ENCODE measurements around the gene ALDH5A1. TPM values are rescaled to one million over a fixed set of nuclear protein-coding genes. Genes with fewer than 3 reads are reported as not detected.
"Not testable (repeated sequence)": the region's sequence is repeated elsewhere in the genome, so short reads cannot be mapped to it uniquely, and the experiment has no call there.

The ALDH5A1 gene
- total RNA-seq, 1 experiment from 2014 or later = 0.66 TPM

DNA sequence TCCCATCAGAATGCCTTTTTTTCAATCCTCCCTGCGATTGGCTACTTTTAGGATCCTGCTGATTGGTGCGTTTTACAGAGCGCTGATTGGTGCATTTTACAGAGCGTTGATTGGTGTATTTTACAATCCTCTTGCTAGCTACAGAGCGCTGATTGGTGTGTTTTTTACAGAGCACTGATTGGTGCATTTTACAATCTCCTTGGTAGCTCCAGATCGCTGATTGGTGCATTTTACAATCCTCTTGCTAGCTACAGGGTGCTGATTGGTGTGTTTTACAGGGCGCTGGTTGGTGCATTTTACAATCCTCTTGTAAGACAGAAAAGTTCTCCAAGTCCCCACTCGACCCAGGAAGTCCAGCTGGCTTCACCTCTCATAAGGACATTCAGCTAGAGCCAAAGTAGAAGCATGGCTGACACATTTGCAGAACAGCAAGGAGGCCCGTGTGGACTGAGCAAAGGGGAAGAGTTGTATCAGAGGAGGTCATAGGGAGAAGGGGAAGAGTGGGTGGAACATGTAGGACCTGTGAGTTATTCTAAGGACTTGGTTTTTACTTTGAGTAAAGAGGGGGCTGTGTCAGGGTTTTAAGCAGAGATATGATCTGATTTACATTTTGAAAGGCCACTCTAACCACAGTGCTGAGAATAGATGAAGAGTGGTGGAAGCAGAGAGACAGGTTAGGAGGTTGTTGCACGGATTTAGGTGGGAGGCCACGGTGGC, 2.6 kb downstream of the ALDH5A1 start:
- Histone ChIP-seq H3K4me1 (replicated peaks) (peaks cover 13% of the 10 kb centered on the region), H3K4me3 (no peak overlapping the region), H3K27me3 (replicated peaks) (0 out of 2 replicates have a peak, but pooled peaks cover 11% of the 10 kb centered on the region), H3K27ac (no peak overlapping the region), H3K9me3 (replicated peaks) (no peaks in the 10 kb centered on the region), H3K36me3 (no peaks in the 10 kb centered on the region)
- no peak for DNase-seq (ENCODE audit: low read depth in 1 of 2, low spot score in 2 of 2)

DNA sequence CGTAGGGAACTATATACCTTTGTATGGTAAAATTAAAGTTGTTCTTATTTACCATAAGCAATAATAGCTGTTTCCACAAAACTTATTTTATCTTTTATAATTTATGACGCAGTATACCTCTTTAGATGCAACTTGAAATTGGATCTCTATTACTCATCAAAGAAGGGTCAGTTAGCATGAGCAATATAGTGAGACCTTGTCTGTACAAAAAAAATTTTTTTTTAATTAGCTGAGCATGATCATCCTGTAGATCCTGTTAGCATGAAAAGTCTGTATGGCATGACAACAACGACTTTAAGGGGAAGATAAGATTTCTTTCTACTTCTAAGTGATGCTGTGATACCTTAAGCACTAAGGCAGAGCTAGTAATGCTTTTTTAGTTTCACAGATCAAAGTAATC, 5.9 kb downstream of the ALDH5A1 start:
- no peaks in the 10 kb centered on the region for H3K36me3 ChIP-seq
- H3K27me3 ChIP-seq (replicated peaks) = 0 out of 2 replicates have a peak, but pooled peaks cover 3% of the 10 kb centered on the region
- H3K9me3 ChIP-seq (replicated peaks) = no peaks in the 10 kb centered on the region
- no peak overlapping the region for H3K27ac ChIP-seq
- H3K4me1 ChIP-seq (replicated peaks) = no peaks in the 10 kb centered on the region
- DNase-seq (ENCODE audit: low read depth in 1 of 2, low spot score in 2 of 2) = no peak
- H3K4me3 ChIP-seq = no peak overlapping the region

DNA sequence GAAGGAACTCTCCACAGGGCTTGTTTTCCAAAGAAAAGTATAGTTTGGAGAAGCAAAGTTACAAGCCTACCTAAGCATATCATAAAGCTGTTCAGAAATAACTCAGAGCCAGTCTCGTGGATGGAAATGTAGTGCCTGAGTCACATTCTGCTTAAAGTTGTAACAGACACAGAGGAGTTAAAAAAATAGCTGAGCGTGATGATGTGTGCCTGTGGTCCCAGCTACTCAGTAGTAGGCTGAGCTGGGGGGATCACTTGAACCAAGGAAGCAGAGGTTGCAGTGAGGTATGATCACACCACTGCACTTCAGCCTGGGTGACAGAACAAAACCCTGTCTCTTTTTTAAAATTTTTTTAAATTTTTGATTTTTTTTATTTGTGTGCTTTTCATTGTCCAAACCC, 6.6 kb downstream of the ALDH5A1 start:
- Histone ChIP-seq H3K27ac (no peak overlapping the region), H3K4me3 (no peak overlapping the region), H3K9me3 (replicated peaks) (no peaks in the 10 kb centered on the region), H3K27me3 (replicated peaks) (0 out of 2 replicates have a peak, but pooled peaks cover under 1% of the 10 kb centered on the region), H3K36me3 (no peaks in the 10 kb centered on the region), H3K4me1 (replicated peaks) (no peaks in the 10 kb centered on the region)
- DNase-seq (ENCODE audit: low read depth in 1 of 2, low spot score in 2 of 2) = no peak

DNA sequence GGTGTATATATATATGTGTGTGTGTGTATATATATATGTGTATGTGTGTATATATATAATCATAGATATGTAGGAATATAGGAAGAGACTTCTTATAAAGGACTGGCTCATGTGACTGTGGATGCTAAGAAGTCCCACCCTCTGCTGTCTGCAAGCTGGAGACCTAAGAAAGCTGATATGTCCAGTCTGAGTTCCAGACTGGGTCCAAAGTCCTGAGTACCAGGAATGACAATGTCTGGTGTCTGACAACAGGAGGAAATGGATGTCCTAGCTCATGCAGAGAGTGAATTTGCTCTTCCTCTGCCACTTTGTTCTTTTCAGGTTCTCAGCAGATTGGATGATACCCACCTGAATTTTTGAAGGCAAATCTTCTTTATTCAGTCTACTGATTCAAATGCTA, 7.1 kb downstream of the ALDH5A1 start:
- Histone ChIP-seq H3K4me3 (no peak overlapping the region), H3K4me1 (replicated peaks) (no peaks in the 10 kb centered on the region), H3K36me3 (no peaks in the 10 kb centered on the region), H3K27ac (no peak overlapping the region), H3K27me3 (replicated peaks) (no peaks in the 10 kb centered on the region), H3K9me3 (replicated peaks) (no peaks in the 10 kb centered on the region)
- DNase-seq (ENCODE audit: low read depth in 1 of 2, low spot score in 2 of 2) = no peak

DNA sequence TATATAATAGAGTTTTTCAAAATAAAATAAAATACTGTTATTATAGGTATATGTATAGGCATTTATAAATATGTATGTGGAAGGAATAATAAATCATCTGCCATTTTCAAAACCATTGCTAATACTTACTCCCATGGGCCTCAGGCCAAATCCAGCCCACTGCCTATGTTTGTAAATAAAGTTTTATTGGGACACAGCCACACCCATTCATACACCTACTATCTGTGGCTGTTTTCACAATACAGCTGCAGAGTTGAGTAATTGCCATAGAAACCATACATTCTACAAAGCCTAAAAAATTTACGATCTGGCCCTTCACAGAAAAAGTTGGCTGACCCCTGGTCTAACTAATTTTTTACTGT, 9.5 kb downstream of the ALDH5A1 start:
- Histone ChIP-seq H3K36me3 (no peaks in the 10 kb centered on the region), H3K4me1 (replicated peaks) (no peaks in the 10 kb centered on the region), H3K4me3 (no peak overlapping the region), H3K9me3 (replicated peaks) (no peaks in the 10 kb centered on the region), H3K27ac (no peak overlapping the region), H3K27me3 (replicated peaks) (no peaks in the 10 kb centered on the region)
- no peak for DNase-seq (ENCODE audit: low read depth in 1 of 2, low spot score in 2 of 2)

DNA sequence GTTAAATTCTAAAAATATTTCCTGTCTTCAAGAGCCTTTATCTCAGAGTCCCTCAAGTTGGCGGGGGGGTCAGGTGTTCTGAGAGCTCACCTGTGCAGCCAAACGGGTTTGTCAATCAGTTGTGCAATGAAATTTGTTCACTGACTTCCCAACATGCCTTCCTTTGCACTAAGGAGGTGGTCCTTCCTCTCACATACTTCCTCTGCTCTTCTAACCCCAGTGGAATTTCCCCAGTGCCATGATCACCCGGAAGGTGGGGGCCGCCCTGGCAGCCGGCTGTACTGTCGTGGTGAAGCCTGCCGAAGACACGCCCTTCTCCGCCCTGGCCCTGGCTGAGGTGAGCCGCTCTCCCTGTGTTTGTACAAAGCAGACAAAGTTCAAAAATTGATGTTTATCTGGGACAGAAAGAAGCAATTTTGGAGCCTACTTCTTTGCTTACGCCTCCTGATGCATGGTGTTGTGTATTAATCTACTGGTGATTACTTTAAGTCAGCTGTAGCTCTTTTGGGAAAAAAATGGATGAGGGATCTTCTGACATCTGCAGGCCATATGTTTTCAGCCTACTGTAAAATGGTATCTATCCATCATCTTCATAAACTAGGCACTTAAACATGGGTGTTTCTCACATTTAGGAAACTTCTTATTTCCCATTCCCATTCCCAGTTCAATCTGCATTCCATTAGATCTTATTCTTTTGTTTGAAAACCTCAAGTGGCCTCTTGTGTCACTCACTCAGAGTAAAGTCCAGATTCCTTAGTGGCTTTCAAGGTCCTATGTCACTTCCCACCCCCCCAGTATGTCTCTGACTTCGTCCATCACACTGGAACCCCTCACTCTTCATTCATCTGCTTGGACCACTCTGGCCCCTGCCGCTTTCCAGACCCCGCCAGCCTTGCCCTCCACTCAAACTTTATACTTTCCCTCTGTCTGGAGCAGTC, 10.1 kb downstream of the ALDH5A1 start:
- H3K4me1 ChIP-seq (replicated peaks) = no peaks in the 10 kb centered on the region
- H3K4me3 ChIP-seq = no peak overlapping the region
- H3K9me3 ChIP-seq (replicated peaks) = no peaks in the 10 kb centered on the region
- DNase-seq (ENCODE audit: low read depth in 1 of 2, low spot score in 2 of 2) = no peak
- no peaks in the 10 kb centered on the region for H3K36me3 ChIP-seq
- H3K27me3 ChIP-seq (replicated peaks) = no peaks in the 10 kb centered on the region
- no peak overlapping the region for H3K27ac ChIP-seq

DNA sequence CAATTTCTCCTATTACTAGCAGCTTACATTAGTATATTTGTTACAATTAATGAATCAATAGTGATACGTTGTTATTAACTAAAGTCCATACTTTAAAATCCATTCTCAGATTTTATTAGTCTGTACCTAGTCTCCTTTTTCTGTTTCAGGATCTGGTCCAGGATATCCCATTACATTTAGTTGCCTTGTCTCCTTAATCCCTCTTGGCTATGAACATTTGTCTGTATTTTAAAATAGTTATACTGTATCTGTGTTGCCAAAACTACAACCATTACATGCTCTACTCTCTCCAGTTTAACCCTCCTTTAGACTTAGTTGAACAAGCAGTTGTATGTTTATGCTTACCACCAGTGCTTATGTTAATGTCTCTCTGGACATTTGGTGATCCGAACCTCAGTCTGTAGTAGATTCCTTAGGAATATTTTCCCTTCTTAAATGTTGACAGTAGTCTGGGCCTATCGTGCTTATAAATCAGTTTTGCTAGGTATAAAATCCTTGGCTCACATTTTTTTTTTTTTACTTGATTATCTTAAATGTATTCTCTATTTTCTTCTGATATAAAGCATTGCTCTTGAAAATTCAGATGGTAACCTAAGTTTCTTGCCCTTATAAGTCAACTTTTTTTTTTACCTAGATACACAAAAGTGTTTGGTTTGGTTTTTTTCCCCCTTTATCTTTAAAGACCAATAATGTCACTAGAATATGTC, 12.2 kb downstream of the ALDH5A1 start:
- H3K9me3 ChIP-seq (replicated peaks) = no peaks in the 10 kb centered on the region
- no peak for DNase-seq (ENCODE audit: low read depth in 1 of 2, low spot score in 2 of 2)
- no peak overlapping the region for H3K27ac ChIP-seq
- no peak overlapping the region for H3K4me3 ChIP-seq
- H3K4me1 ChIP-seq (replicated peaks) = no peaks in the 10 kb centered on the region
- no peaks in the 10 kb centered on the region for H3K27me3 ChIP-seq (replicated peaks)
- H3K36me3 ChIP-seq = no peaks in the 10 kb centered on the region

DNA sequence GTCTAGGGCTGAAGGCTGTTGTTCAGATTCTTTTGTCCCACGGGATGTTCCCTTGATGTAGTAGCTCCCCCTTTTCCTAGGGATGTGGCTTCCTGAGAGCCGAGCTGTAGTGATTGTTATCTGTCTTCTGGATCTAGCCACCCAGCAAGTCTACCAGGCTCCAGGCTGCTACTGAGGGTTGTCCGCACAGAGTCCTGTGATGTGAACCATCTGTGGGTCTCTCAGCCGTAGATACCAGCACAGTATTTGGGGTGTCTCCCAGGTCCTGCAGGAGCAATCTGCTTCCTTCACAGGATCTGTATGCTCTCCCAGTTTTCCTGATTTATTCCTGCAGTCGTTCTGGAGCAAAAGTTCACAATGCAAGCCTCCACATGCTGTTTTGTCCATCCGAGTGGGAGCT, 17.2 kb downstream of the ALDH5A1 start:
- H3K4me3 ChIP-seq; H3K27ac ChIP-seq; H3K36me3 ChIP-seq; DNase-seq (ENCODE audit: low read depth in 1 of 2, low spot score in 2 of 2); H3K4me1 ChIP-seq (replicated peaks); H3K27me3 ChIP-seq (replicated peaks); H3K9me3 ChIP-seq (replicated peaks): not testable (repeated sequence)

DNA sequence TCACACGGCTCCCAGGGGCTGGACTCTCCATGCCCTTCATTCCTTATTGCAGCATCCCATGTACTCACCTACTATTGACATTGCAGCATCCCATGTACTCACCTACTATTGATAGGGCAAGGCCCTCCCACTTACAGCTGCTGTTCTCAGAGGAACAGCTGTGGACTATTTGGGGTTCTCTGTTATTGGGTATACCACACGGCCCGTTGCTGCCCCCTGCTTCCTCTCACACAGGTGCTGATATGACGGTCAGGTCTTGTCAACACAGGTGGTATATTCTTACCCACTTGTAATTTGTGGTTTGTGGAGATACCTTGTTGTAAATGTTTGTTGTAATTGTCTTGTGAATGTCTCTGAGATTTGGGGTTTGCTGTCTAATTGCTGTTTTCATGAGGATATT, 18.8 kb downstream of the ALDH5A1 start:
- no peak for DNase-seq (ENCODE audit: low read depth in 1 of 2, low spot score in 2 of 2)
- Histone ChIP-seq H3K4me1 (replicated peaks) (no peaks in the 10 kb centered on the region), H3K9me3 (replicated peaks) (no peaks in the 10 kb centered on the region), H3K4me3 (no peak overlapping the region), H3K36me3 (no peaks in the 10 kb centered on the region), H3K27me3 (replicated peaks) (no peaks in the 10 kb centered on the region), H3K27ac (no peak overlapping the region)

DNA sequence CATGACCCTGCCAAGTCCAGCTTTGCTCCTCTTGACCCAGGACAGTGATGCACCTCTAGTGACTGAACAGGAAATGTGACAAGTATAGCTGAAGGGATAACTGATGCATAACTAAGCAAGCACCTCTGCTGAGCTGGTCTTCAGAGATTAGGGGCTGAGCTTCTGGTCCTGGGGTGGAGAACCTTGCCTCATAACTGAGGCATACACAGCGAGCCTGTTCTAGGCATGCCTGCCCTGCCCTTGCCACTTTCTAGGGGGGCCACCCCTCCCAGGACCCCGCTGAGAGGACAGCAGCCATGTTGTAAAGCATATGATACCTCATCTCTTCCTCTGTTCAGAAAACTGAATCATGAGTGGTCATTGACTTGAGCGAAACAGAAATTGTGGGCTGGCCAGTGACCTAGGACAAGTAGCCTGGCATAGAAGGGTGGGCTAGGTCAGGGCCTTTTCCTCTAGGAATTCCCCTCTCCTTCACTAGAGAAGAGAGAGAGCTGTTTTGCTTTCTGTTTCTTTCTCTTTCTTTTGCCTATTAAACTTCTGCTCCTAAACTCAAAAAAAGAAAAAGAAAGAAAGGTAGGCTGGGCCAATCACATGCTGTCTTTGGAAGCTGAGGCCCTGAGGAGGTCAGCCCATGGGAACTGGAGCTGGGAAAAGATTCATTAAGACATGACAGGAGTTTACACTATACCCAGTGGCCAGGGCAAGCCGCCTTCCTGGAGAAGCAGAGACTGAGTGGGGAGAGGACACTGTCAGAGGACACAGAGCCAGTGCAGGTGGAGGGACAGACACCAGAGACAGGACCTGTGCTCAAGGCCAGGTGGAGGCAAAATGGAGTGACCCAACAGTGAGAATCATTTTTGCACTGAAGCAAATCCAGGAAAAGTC, 23.1 kb downstream of the ALDH5A1 start:
- Histone ChIP-seq H3K27ac (no peak overlapping the region), H3K9me3 (replicated peaks) (no peaks in the 10 kb centered on the region), H3K4me3 (no peak overlapping the region), H3K4me1 (replicated peaks) (no peaks in the 10 kb centered on the region), H3K36me3 (no peaks in the 10 kb centered on the region), H3K27me3 (replicated peaks) (no peaks in the 10 kb centered on the region)
- DNase-seq (ENCODE audit: low read depth in 1 of 2, low spot score in 2 of 2) = no peak

DNA sequence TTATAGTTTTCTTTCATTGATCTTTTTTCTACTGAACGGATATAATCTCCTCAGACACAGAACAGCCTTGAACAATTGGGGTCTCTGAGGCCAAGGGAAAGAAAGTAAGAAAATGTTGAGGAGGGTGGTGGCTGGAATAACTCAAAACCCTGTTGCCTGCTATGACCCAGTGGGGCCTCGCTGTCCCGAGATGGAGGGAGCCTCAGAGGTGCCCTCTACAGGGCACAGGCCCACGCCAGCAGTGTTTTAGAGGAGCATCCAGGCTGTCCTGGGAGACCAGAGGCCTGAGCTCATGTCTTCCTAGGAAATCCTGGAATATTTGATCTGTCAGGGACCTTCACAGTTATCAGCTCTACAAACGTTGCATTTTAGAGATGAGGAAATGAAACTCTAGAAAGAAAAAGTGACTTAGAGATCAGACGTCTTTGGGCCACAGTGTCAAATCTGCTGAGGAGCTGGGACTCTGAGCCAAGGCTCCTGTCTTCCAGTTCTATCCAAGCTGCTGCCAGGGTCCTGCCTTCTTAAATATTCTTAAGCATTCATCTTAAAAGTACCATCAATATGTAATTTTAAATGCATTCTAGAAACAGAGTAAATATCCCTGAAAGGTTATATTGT, 26.3 kb downstream of the ALDH5A1 start:
- no peaks in the 10 kb centered on the region for H3K9me3 ChIP-seq (replicated peaks)
- no peaks in the 10 kb centered on the region for H3K36me3 ChIP-seq
- H3K27me3 ChIP-seq (replicated peaks) = no peaks in the 10 kb centered on the region
- no peaks in the 10 kb centered on the region for H3K4me1 ChIP-seq (replicated peaks)
- H3K4me3 ChIP-seq = no peak overlapping the region
- DNase-seq (ENCODE audit: low read depth in 1 of 2, low spot score in 2 of 2) = peak; percentile 15 to 52
- no peak overlapping the region for H3K27ac ChIP-seq

DNA sequence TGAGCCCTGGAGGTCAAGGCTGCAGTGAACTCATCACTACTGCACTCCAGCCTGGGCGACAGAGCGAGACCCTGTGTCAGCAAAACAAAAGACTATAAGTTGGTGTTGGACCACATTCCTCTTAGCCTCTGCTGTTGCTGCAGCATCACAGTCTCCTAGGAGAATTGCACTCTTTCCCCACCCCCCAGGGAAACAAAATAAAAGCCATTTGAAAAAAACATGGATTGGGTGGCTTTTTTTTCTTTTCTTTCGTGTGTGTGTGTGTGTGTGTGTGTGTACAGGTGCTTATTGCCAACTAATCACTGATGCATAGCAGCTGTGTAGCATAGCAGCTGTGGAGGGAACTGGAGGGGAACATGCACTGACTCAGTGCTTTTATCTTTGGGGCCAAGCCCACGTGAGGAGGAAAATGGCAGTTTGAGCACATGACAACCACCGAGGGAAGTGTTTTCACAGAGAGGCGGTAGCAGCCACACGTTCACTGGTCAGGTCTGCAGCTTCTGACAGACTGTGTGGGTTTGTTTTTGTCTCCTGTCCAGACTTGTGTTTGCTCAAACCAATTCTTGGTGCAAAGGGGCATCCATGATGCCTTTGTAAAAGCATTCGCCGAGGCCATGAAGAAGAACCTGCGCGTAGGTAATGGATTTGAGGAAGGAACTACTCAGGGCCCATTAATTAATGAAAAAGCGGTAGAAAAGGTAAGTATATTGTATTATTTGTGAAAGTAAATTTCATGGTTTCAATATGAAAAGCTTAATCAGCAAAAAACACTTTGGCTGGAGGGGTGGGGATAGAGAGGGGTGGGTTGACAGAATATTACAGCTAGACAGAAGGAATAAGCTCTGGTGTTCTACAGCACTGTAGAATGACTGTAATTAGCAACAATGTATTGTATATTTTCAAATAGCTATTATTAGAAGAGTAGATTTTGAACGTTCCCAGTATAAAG, 27.7 kb downstream of the ALDH5A1 start:
- H3K27me3 ChIP-seq (replicated peaks) = no peaks in the 10 kb centered on the region
- no peak for DNase-seq (ENCODE audit: low read depth in 1 of 2, low spot score in 2 of 2)
- no peaks in the 10 kb centered on the region for H3K4me1 ChIP-seq (replicated peaks)
- H3K4me3 ChIP-seq = no peak overlapping the region
- no peaks in the 10 kb centered on the region for H3K9me3 ChIP-seq (replicated peaks)
- H3K27ac ChIP-seq = no peak overlapping the region
- H3K36me3 ChIP-seq = no peaks in the 10 kb centered on the region

All from SJSA1 (cell line).